Lower lobe of right lung (tissue), 2 donors: ENCODE data around the gene GRHL1. TPM values are rescaled to one million over a fixed set of nuclear protein-coding genes. Genes with fewer than 3 reads are reported as not detected.

Source experiments
- ATAC-seq, 2 donors: fragments of 200-7000 bp; cut with Tn5 transposase; one replicate each; pipeline ENCODE4 v1.9.1; 2020 to 2022; ENCODE audit warnings: mild to moderate bottlenecking in 2 of 2, moderate library complexity in 2 of 2
- DNase-seq: peaks from one replicate; pipeline ENCODE4 v3.0.0-alpha.2; 2020
- H3K27ac ChIP-seq: fragments of 200-600 bp; one replicate; pipeline ENCODE4 v1.8.0; 2022
- H3K27me3 ChIP-seq: fragments of 200-600 bp; one replicate; pipeline ENCODE4 v1.8.0; 2022; ENCODE audit warnings: low read depth
- H3K36me3 ChIP-seq: fragments of 200-600 bp; one replicate; pipeline ENCODE4 v1.8.0; 2022; ENCODE audit warnings: mild to moderate bottlenecking
- H3K4me1 ChIP-seq: fragments of 200-600 bp; one replicate; pipeline ENCODE4 v1.8.0; 2022
- H3K4me3 ChIP-seq: fragments of 200-600 bp; one replicate; pipeline ENCODE4 v1.8.0; 2022; ENCODE audit warnings: mild to moderate bottlenecking
- H3K9me3 ChIP-seq: fragments of 200-600 bp; one replicate; pipeline ENCODE4 v1.8.0; 2022
- CTCF ChIP-seq: fragments of 200-600 bp; IDR thresholded peaks from one replicate; pipeline ENCODE4 v1.8.0; 2022; ENCODE audit warnings: antibody characterized with exemption, mild to moderate bottlenecking
- intact Hi-C: fragments of 100-400 bp; cut with DNase I; formaldehyde crosslinking; loops from one replicate; pipeline ENCODE4 v1.11.0; 2022
- total RNA-seq: library from RNA; stranded (reverse); fragmentation: NEBNext Ultra II Directional; extraction: Animal tissue kit (Norgen Biotek cat#: 25700); gene quantifications from one replicate; pipeline ENCODE4 v1.2.1, GENCODE V29; 2021
- donor health status: DM: no; HTN: yes; CAD: no; lungs with severe emphysema.

Gene GRHL1
- total RNA-seq, 1 donor from 2014 or later, result 6.5 TPM

DNA sequence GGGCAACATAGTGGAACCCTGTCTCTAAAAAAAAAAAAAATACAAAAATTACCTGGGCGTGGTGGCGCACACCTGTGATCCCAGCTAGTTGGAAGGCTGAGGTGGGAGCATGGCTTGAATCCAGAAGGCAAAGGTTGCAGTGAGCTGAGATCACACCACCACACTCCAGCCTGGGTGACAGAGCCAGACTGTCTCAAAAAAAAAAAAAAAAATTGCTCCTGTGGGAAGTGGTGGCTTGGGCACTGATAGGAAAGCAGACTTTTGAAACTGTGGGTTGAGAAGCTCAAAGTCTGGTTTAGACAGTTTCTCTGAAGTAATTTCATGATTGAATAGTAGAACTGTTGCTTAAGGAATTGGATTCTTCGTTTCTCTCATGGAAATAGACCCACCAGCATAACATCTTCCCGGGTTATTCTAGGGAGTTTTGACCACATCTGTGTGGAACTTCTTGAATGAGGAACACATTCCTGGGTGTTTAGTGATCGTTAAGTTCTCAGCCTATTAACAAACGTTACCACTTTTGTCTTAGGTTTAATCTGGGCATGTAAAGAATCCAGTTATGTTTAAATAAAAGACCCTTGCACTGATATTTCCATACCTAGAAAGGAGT lies 33.5 kb downstream of the GRHL1 start:
- H3K27me3 ChIP-seq, result no peaks in the 10 kb centered on the region
- ATAC-seq, result no peak
- no peak overlapping the region for H3K27ac ChIP-seq
- no peaks in the 10 kb centered on the region for H3K9me3 ChIP-seq
- H3K4me3 ChIP-seq, result no peak overlapping the region
- TF ChIP-seq CTCF, result no peak
- intact Hi-C loops, result loop anchor here (10.0 kb wide), 1 partner anchor 60 kb away; the partner anchor contains the start of gene KLF11
- peaks cover 23% of the 10 kb centered on the region for H3K4me1 ChIP-seq
- DNase-seq, result no peak
- H3K36me3 ChIP-seq, result no peaks in the 10 kb centered on the region

DNA sequence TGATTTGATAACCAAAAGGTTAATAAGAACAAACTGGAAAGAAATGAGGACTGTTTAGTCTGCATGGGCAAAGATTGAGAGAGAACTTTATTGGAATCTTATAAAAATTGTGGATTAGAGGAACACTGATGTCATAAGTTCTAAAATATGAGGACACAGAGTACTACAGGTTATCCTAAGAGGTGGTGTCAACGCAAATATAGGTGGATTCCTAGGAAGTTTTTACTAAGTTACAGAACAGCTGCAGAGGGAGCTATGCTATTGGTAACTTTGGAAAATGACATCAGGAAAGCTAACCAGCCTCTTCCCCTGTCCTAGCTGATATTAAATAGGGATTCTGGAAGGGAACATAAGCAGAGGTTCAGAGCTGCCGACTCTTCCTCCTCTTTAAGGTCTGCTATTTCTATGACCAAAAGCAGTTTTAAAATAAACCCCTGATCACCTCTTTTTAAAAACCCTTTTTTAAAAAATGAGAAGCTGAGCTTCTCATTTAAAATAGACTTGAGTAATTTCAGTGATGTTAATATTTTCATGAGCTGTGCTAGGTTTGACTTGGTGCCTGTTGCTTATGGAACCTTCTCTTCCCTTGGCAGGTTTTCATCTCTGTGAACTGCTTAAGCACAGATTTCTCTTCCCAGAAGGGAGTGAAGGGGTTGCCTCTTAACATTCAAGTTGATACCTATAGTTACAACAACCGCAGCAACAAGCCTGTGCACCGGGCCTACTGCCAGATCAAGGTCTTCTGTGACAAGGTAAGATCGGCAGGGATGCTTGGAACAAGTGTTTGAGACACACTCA lies 34.2 kb downstream of the GRHL1 start:
- intact Hi-C loops, result loop anchor here (10.0 kb wide), 1 partner anchor 59 kb away; the partner anchor contains the start of gene KLF11
- ATAC-seq, result no peak
- no peaks in the 10 kb centered on the region for H3K36me3 ChIP-seq
- no peak overlapping the region for H3K4me3 ChIP-seq
- no peaks in the 10 kb centered on the region for H3K27me3 ChIP-seq
- H3K4me1 ChIP-seq, result peaks cover 23% of the 10 kb centered on the region
- DNase-seq, result no peak
- TF ChIP-seq CTCF, result no peak
- no peaks in the 10 kb centered on the region for H3K9me3 ChIP-seq
- H3K27ac ChIP-seq, result no peak overlapping the region

GRCh38 chr2:9988320-9988719 lies 36.8 kb downstream of the GRHL1 start:
- ATAC-seq (no peak), DNase-seq (no peak)
- Histone ChIP-seq H3K36me3 (no peaks in the 10 kb centered on the region), H3K27me3 (no peaks in the 10 kb centered on the region), H3K27ac (no peak overlapping the region), H3K9me3 (no peaks in the 10 kb centered on the region), H3K4me1 (peaks cover 38% of the 10 kb centered on the region), H3K4me3 (no peak overlapping the region)
- no peak for TF ChIP-seq CTCF
- intact Hi-C loops, result loop anchor here (10.0 kb wide), 1 partner anchor 56 kb away; the partner anchor contains the start of gene KLF11

DNA sequence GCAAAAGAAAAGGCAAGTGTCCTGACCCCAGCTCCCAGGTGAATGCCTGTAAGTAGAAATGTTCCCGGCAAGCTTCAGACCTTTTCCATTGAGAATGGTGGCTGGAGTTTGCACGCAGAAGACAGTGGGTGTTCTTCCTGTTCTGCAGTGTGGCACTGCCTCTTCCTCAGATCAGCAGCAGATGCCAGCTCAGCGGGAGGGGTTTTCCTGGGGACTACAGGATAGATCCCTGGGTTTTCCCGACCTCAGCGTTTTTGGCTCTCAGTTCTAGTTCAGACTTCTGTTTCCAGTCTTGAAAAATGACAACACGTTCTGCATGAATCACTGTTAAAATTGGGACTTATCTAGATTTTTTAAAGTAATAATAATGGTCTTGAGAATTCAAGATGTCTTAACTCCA lies 39.2 kb downstream of the GRHL1 start:
- no peaks in the 10 kb centered on the region for H3K27me3 ChIP-seq
- no peak overlapping the region for H3K4me3 ChIP-seq
- H3K4me1 ChIP-seq, result peaks cover 36% of the 10 kb centered on the region
- no peak overlapping the region for H3K27ac ChIP-seq
- H3K36me3 ChIP-seq, result no peaks in the 10 kb centered on the region
- H3K9me3 ChIP-seq, result no peaks in the 10 kb centered on the region
- TF ChIP-seq CTCF, result no peak
- ATAC-seq, result peak; percentile 37
- DNase-seq, result no peak
- intact Hi-C loops, result no loop called here

- ATAC-seq, result no peak
- Histone ChIP-seq H3K9me3 (no peaks in the 10 kb centered on the region), H3K4me3 (no peak overlapping the region), H3K27me3 (no peaks in the 10 kb centered on the region), H3K27ac (peak overlapping the region; percentile 5), H3K4me1 (peaks cover 36% of the 10 kb centered on the region), H3K36me3 (no peaks in the 10 kb centered on the region)
- intact Hi-C loops, result no loop called here
- no peak for DNase-seq
- no peak for TF ChIP-seq CTCF
Observed at GRCh38 chr2:9991221-9991620, 39.7 kb downstream of the GRHL1 start.
